ENCODE results near the gene ARHGAP10. TPM values are rescaled to one million over a fixed set of nuclear protein-coding genes. Genes with fewer than 3 reads are reported as not detected.

Gene ARHGAP10
- polyA plus RNA-seq, 3 donors from 2014 or later, result 5.3 to 13.2 (median 7.0) TPM

- no peak overlapping the region for H3K27ac Mint-ChIP-seq
- no peak for DNase-seq
- no peak overlapping the region for H3K4me3 Mint-ChIP-seq
- peaks cover 3 to 18% of the 10 kb centered on the region in 2 donors for H3K4me1 Mint-ChIP-seq
- H3K36me3 Mint-ChIP-seq, result peaks cover 10 to 14% (median 11%) of the 10 kb centered on the region in 3 donors
- H3K9me3 Mint-ChIP-seq, result no peaks in the 10 kb centered on the region
- H3K27me3 Mint-ChIP-seq (ENCODE audit: low read depth in 3 of 3), result peaks cover 3 to 4% (median 3%) of the 10 kb centered on the region in 3 donors
These were observed 112.9 kb downstream of the ARHGAP10 start for GRCh38 chr4:147844781-147845180.

DNA sequence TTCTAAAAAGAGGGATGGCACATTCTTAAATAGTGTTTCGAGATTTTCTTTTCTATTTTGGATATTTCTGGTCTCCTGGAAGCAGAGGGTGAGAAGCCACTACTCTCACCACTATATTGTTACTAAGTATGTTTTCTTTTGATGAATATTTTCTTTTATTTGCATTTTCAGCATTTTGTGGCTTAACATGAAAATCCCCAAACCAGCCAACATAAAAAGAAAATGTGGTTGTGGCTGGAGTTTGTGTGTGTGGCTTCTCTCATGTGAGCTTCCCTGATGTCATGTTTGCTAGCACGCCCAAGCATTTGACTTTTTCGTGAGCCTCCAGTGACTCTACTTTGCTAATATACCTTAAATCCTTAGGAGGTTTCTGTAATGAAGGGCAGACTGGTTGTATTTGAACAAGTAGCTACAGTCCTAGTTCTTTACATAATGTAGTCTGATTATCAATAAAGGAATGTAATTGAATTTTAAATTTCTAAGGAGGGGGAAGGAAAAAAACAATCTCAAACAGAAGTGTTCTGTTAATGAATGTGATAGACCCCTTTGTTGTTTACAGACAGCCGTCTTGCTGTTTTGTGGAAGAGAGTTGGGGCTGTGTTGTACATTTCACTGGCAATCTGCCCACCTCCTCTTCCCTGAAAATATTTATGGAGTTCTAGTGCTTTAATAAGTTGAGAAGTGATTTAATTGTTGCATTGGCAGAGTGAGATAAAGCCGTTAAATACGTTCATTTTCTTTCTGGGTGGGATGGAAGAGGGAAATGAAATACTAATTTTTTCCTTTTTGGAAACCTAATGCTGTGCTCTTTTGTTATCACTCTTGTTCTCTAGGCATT, 114.6 kb downstream of the ARHGAP10 start:
- Mint-ChIP-seq H3K27me3 (ENCODE audit: low read depth in 3 of 3) (peaks cover 3 to 5% (median 3%) of the 10 kb centered on the region in 3 donors), H3K27ac (no peak overlapping the region), H3K36me3 (peaks cover 11 to 24% (median 14%) of the 10 kb centered on the region in 3 donors), H3K9me3 (no peaks in the 10 kb centered on the region), H3K4me1 (peaks cover 3 to 10% of the 10 kb centered on the region in 2 donors), H3K4me3 (no peak overlapping the region)
- peak; percentile 72 to 77 (median 72) for DNase-seq

DNA sequence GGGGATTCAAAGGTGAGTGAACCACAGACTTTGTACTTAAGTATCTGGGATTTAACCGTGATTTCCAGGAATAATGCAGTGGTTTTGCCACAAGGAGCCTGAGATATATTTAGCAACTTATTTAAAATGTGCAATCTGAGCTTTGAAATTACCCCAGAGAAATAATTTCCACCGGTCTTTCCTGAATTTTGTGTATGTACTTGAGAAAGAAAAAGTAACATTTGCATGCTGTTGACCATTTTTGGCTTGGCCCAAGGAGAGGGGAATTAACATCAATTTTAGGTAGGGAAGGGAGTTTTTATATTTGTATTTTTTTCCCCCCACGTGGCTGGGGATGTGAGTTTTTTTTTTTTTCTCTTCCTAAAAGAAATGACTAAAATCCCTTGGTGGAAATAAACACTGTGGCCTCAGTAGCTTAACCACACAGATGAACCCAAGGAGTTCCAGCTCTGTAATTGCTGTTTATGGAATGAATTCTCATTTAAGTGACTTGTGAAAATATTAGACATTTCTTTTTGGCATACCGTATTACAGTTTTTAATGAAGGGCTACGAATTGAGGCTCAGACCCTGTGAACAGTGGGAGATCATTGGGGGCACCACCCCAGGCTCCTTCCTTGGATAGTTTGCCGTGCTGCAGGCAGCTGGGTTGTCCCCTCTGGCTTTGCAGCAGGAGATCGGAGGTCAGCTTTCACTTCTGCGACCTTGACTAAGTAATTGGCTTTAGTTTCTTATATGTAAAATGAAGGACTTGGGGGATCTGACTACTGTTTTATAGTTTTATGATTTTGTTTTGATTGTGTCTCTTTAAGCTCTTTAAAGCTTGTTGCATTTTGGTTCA, 116.1 kb downstream of the ARHGAP10 start:
- peaks cover 3 to 5% (median 3%) of the 10 kb centered on the region in 3 donors for H3K27me3 Mint-ChIP-seq (ENCODE audit: low read depth in 3 of 3)
- H3K27ac Mint-ChIP-seq, result peak overlapping the region in 3 of 6 donors; percentile 14 to 25 (median 24)
- H3K9me3 Mint-ChIP-seq, result no peaks in the 10 kb centered on the region

GRCh38 chr4:147848634-147849033, 116.7 kb downstream of the ARHGAP10 start:
- Mint-ChIP-seq H3K4me3 (peak overlapping the region in 1 of 5 donors; percentile 11), H3K9me3 (no peaks in the 10 kb centered on the region), H3K27ac (no peak overlapping the region), H3K36me3 (peaks cover 11 to 22% (median 20%) of the 10 kb centered on the region in 3 donors), H3K4me1 (peaks cover 0 to 3% of the 10 kb centered on the region in 2 donors), H3K27me3 (ENCODE audit: low read depth in 3 of 3) (peaks cover 0 to 5% (median 3%) of the 10 kb centered on the region in 3 donors)
- no peak for DNase-seq

More for the DNA sequence above, 116.1 kb downstream of the ARHGAP10 start:
- no peak for DNase-seq
- Mint-ChIP-seq H3K4me3 (peak overlapping the region in 1 of 5 donors; percentile 11), H3K4me1 (peaks cover 3% of the 10 kb centered on the region in 2 donors), H3K36me3 (peaks cover 6 to 22% (median 14%) of the 10 kb centered on the region in 3 donors)

DNA sequence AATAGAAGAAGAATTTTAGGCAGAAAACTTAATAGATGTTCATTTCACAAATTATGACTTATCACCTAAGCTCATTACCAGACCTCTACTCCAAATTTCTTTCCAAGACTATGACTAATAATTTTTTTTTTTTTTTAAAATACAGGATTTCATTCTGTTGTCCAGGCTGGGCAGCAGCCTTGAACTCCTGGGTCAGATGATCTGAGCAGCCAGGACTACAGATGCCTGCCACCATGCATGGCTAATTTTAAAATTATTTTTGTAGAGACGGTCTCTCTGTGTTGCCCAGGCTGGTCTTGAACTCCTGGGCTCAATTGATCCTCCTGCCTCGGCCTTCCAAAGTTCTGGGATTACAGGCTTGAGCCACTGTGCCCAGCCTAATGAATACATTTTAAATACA, 119.2 kb downstream of the ARHGAP10 start:
- H3K27me3 Mint-ChIP-seq (ENCODE audit: low read depth in 3 of 3), result peaks cover 0 to 5% (median 3%) of the 10 kb centered on the region in 3 donors
- H3K36me3 Mint-ChIP-seq, result peaks cover 15 to 24% (median 22%) of the 10 kb centered on the region in 3 donors
- H3K27ac Mint-ChIP-seq, result no peak overlapping the region
- no peaks in the 10 kb centered on the region for H3K9me3 Mint-ChIP-seq
- H3K4me3 Mint-ChIP-seq, result no peak overlapping the region
- no peak for DNase-seq
- peaks cover 0 to 3% of the 10 kb centered on the region in 2 donors for H3K4me1 Mint-ChIP-seq

DNA sequence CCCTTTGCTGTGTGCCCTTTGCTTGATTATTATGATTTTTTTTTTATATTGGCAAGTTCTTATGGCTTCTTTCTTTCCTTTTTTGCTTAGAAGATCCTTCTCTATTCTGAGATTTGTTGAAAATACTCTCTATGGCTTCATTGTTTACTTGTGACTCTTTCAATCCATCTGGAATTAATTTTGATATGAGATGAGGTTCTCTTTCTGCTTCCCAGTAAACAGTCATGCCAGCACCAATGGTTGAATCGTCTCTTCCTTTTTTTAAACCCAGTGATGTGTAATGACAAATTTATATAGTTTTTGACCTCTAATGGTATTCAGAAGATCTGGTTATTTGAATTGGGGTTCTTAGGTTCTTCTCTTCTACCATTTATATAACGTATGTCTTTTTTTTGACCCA, 121.8 kb downstream of the ARHGAP10 start:
- no peak overlapping the region for H3K4me3 Mint-ChIP-seq
- H3K9me3 Mint-ChIP-seq, result no peaks in the 10 kb centered on the region
- peak overlapping the region in 1 of 6 donors; percentile 46 for H3K27ac Mint-ChIP-seq
- peaks cover 18 to 27% (median 18%) of the 10 kb centered on the region in 3 donors for H3K36me3 Mint-ChIP-seq
- no peak for DNase-seq
- peaks cover 0 to 5% (median 3%) of the 10 kb centered on the region in 3 donors for H3K27me3 Mint-ChIP-seq (ENCODE audit: low read depth in 3 of 3)
- H3K4me1 Mint-ChIP-seq, result no peaks in the 10 kb centered on the region

DNA sequence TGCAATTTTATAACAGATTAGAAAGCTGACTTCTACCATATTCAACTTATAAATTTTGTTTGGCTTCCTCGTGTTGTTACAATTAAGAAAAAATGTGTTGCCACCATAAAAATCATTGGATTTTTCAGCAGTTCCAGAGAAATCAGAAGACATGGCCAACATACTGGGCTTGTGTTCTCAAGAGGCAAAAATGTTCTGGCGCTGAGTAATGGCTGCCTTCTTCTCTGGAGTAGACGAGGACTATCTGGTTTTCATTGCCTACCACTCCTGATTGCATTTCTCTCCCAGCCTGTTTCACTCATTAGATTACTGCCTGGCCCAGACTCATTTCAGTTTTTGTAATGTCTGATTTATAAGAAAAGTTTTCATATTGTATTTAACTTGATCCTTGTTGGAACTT, 122.3 kb downstream of the ARHGAP10 start:
- Mint-ChIP-seq H3K36me3 (peaks cover 14 to 30% (median 17%) of the 10 kb centered on the region in 3 donors), H3K27me3 (ENCODE audit: low read depth in 3 of 3) (peaks cover 0 to 5% (median 0%) of the 10 kb centered on the region in 3 donors), H3K27ac (peak overlapping the region in 1 of 6 donors; percentile 4), H3K4me1 (no peaks in the 10 kb centered on the region), H3K9me3 (no peaks in the 10 kb centered on the region), H3K4me3 (no peak overlapping the region)
- no peak for DNase-seq

DNA sequence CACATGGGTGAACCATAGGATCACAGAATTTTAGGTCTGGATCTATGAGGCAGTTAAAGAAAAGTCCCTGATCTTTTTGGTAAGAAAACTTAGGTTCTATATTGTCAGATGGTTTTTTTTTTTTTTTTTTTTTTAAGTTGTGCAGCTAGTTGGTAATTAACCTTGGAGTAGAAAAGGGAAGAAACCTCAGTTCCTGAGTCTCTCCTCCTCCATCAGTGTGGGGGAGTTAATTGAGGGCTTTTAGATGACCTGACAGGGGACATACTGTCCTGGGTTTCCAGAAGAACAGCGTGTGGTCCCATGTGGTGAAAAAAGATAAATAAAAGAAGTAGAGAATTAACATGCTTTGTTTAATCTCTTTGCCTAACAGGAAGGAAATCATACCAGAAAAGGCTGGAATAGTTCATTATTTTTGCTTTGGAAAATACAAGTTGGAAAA, 123.7 kb downstream of the ARHGAP10 start:
- no peak for DNase-seq
- no peak overlapping the region for H3K27ac Mint-ChIP-seq
- H3K4me1 Mint-ChIP-seq, result no peaks in the 10 kb centered on the region
- peaks cover 14 to 24% (median 15%) of the 10 kb centered on the region in 3 donors for H3K36me3 Mint-ChIP-seq
- no peaks in the 10 kb centered on the region for H3K9me3 Mint-ChIP-seq
- H3K4me3 Mint-ChIP-seq, result no peak overlapping the region
- peaks cover 0 to 1% (median 0%) of the 10 kb centered on the region in 3 donors for H3K27me3 Mint-ChIP-seq (ENCODE audit: low read depth in 3 of 3)

GRCh38 chr4:147860960-147861359, 129.1 kb downstream of the ARHGAP10 start:
- peaks cover 6 to 10% (median 7%) of the 10 kb centered on the region in 3 donors for H3K36me3 Mint-ChIP-seq
- DNase-seq, result no peak
- H3K27ac Mint-ChIP-seq, result no peak overlapping the region
- H3K9me3 Mint-ChIP-seq, result no peaks in the 10 kb centered on the region
- peaks cover 0 to 1% (median 1%) of the 10 kb centered on the region in 3 donors for H3K27me3 Mint-ChIP-seq (ENCODE audit: low read depth in 3 of 3)
- H3K4me3 Mint-ChIP-seq, result no peak overlapping the region
- H3K4me1 Mint-ChIP-seq, result peaks cover 2 to 12% of the 10 kb centered on the region in 2 donors

DNA sequence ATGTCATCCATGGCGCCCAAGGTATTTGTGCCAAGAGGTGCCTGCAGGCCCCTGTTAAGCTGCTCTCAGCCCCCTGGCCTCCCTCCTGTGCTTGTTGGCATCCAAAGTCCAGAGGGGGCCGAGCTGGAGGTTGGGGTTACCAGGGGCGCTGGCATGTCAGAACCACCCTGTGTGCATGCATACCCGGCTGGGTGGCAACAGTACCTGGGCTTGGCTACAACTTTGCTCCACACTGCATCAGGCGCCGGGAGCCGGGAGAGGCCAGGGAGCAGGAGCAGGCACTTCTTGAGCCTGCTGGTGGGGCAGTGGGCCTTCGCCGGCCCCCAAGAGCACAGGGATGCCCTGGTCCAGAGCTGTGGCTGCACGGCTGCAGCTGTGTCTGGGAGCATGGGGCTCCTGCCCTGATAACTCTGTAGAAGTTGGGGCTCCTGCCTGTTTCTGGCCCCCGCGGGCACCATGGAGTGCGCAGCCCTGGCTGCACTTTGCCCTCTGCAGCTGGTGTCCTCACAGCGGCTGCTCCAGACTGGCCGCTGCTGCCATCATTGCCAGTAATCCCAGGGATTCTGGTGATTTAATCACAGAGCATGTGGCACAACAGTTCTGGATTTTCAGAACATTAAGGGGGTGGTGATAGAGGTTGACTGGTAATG, 130.3 kb downstream of the ARHGAP10 start:
- no peak overlapping the region for H3K4me3 Mint-ChIP-seq

DNA sequence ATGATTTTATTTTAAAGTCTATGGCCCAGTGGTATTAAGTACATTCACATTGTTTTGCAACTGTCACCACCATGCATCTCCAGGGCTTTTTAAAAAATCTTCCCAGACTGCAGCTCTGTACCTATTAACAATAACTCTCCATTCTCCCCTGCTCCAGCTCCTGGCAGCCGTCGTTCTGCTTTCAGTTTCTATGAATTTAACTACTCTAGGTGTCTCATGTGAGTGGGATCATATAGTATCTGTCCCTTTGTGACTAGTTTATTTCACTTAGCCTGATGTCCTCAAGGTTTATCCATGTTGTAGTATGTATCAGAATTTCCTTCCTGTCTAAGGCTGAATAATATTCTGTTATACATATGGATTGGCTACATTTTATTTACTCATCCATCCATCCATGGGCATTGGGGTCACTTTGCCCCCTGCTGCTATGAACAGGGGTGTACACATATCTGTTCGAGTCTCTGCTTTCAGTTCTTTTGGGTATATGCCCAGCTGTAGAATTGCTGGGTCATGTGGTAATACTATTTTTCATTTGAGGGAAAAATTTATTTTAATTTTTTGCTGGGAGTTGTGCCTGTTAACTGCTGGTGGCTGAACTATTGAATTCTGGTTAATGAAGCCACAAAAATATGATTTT, 131.3 kb downstream of the ARHGAP10 start:
- Mint-ChIP-seq H3K4me1 (peaks cover 2 to 17% of the 10 kb centered on the region in 2 donors), H3K4me3 (no peak overlapping the region), H3K36me3 (peaks cover 7 to 11% (median 8%) of the 10 kb centered on the region in 3 donors), H3K9me3 (no peaks in the 10 kb centered on the region), H3K27me3 (ENCODE audit: low read depth in 3 of 3) (peaks cover 0 to 1% (median 1%) of the 10 kb centered on the region in 3 donors), H3K27ac (peak overlapping the region in 2 of 6 donors; percentile 0 to 58)
- DNase-seq, result no peak

More for the DNA sequence above, 130.3 kb downstream of the ARHGAP10 start:
- Mint-ChIP-seq H3K4me1 (peaks cover 2 to 17% of the 10 kb centered on the region in 2 donors), H3K9me3 (no peaks in the 10 kb centered on the region), H3K36me3 (peaks cover 7 to 12% (median 9%) of the 10 kb centered on the region in 3 donors), H3K27ac (no peak overlapping the region), H3K27me3 (ENCODE audit: low read depth in 3 of 3) (peaks cover 0 to 1% (median 1%) of the 10 kb centered on the region in 3 donors)
- no peak for DNase-seq

GRCh38 chr4:147863808-147864472, 132.1 kb downstream of the ARHGAP10 start:
- Mint-ChIP-seq H3K27ac (no peak overlapping the region), H3K4me1 (peaks cover 2 to 17% of the 10 kb centered on the region in 2 donors), H3K4me3 (no peak overlapping the region), H3K27me3 (ENCODE audit: low read depth in 3 of 3) (peaks cover 0 to 1% (median 1%) of the 10 kb centered on the region in 3 donors), H3K36me3 (peaks cover 3 to 8% (median 5%) of the 10 kb centered on the region in 3 donors), H3K9me3 (no peaks in the 10 kb centered on the region)
- no peak for DNase-seq
